Measurements from ENCODE around the gene MAB21L4.

Gene MAB21L4

DNA sequence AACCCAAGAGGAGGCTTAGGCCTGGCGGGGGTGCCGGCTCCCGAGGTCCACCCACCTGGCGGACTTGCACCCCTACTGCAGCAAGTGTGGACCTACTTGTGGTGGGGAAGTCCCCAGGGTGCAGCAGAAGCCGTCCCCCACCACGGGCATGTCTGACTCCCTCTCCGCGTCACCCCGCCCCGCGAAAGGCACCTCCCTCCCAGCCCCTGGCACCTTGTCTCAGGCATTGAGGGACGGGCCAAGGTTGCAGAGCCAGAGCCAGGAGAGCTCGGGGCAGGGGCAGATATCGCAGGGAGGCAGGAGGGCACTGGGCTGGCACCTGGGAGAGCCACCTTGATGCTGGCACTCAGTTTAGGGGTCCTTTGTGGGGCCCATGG lies 29.2 kb upstream of the MAB21L4 start:
- DNase-seq, result no peak

DNA sequence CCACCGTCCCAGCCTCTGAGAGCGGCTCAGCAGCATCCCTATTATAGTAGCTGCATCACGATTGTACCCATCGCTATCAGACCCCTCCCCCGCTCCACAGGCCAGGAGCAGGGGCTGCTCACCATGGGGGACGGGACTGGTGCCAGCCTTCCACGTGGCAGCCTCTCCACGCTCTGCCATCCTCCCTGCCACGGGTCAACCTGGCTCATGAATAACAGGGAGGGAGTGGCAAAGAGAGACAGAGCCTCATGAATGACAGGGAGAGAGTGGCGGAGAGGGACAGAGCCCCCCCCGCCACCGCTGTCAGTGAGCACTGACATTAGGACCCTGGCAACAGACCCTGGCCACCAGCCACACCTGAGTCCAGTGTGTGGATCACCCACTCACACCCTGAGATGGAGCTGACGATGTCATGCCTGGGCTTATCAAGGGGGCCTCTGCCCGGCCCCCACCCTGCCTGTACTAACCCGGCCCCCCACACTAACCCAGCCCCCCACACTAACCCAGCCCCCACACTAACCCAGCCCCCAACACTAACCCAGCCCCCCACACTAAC lies 27.1 kb upstream of the MAB21L4 start:
- no peak for DNase-seq

GRCh38 chr2:240922245-240922981 lies 26.5 kb upstream of the MAB21L4 start:
- no peak for DNase-seq

- DNase-seq, result no peak
These were observed 26.0 kb upstream of the MAB21L4 start for GRCh38 chr2:240921995-240922244.

GRCh38 chr2:240921311-240921994 lies 25.5 kb upstream of the MAB21L4 start:
- no peak for DNase-seq

- no peak for DNase-seq
These were observed 24.9 kb upstream of the MAB21L4 start for GRCh38 chr2:240920783-240921231.

- DNase-seq, result no peak
These were observed 24.1 kb upstream of the MAB21L4 start for GRCh38 chr2:240919786-240920782.

DNA sequence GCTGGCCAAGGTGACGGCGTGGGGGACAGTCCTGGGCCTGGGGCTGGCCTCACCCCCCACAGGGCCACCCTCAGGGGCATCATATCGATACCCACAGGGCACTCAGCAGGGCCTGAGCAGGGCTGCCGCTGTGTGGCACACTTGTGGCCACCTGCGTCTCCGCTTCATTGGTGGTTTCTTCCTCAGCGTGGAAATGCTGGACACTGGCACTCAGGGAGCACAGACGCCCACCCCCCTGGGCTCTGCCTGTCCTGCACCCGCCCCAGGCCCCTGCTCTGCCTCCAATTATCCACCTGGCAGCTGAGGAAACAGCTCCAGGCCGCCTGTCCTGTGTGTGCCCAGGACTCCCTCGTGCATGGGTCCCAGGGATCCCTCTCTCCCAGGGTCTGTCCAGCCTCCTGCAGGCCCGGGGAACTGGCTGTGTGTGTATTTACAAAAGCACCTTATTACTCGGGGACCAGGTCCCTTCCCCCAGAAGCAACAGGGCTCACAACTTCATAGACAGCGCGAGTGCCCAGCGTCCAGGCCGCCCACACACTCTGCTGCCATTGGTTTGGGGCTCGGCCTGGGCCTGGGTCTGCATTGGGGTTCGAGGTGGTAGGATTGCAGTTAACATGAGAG lies 23.3 kb upstream of the MAB21L4 start:
- DNase-seq, result no peak

GRCh38 chr2:240918258-240919091 lies 22.5 kb upstream of the MAB21L4 start:
- no peak for DNase-seq

GRCh38 chr2:240917684-240918257 lies 21.8 kb upstream of the MAB21L4 start:
- DNase-seq, result no peak

GRCh38 chr2:240917009-240917683 lies 21.2 kb upstream of the MAB21L4 start:
- DNase-seq, result no peak

DNA sequence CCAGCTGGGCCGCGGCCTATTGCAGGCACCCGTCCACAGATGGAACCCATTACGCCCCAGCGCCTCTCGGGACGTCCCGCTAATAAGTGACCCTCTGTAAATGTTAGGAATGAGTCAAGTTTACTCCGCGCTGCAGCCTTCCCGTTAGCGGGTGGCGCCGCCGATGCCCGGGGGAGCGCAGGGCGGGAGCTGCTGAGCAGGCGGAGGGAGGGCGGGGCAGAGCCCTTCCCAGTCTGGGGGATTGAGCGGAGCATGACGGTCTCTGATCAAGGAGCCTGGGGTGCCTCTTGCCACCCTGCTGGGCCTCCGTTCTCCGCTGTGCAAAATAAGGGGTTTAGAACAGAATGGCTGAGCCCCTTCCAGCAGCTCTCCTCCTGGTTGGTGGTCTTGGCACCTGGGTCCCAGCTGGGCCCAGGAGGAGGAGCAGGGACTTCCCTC lies 20.6 kb upstream of the MAB21L4 start:
- no peak for DNase-seq

GRCh38 chr2:240915526-240916341 lies 19.8 kb upstream of the MAB21L4 start:
- no peak for DNase-seq

DNA sequence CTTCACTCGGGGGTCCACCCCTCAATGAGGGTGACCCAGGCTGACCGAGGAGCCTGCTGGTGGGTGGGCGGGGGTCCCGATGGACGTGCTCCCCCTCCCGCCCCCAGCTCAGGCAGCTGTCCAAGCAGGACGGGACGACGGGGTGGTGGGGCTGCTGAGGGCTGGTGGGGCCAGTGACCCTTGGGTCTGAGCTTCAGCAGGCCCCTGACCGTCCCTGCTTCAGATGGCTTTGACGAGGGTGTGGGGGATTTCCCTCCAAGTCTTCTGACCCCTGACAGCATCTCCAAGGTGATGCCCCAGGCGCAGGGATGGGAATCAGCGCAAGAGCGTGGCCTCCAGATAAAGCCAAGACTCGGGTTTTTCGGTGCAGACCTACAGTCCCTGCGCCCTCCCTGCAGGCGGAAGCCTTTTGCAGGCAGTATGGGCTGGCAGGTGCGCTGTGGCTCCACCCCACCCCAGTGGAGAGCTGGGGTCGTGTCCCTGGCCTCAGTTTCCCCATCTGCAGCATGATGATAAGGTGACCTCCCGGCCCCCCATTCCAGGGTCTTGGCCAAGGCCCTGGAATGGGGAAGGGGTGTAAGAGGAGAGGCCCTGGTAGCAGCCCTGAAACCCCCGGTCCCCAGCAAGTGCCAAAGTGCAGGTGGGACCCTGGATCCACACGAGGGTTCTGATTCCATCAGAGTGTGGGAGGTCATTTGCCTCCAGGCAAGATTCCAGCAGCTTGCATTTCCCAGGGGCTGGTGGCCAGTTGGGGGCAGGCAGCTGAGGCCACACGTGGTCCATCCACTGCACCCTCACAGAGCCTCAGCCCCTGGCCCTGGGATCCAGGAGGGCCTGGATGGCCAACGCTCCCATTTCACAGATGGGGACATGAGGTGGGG lies 18.9 kb upstream of the MAB21L4 start:
- DNase-seq, result no peak

- peak; percentile 6 for DNase-seq
These were observed 18.1 kb upstream of the MAB21L4 start for GRCh38 chr2:240913810-240914644.

- DNase-seq, result no peak
These were observed 17.2 kb upstream of the MAB21L4 start for GRCh38 chr2:240912878-240913809.

All from hematopoietic multipotent progenitor cell treated with erythropoietin and hydrocortisone succinate and interleukin-3 and kit ligand, for 8 days (in vitro differentiated cells).